SK-N-SH (cell line): ENCODE data around the gene SHISA5.

Experiments used
- CHD2 ChIP-seq: fragments of 150-350 bp; IDR thresholded peaks from 2 replicates; pipeline ENCODE4 v1.6.1; 2018; ENCODE audit warnings: low read length; ENCODE audit not compliant: partially characterized antibody
- CTCF ChIP-seq: fragments of 200-600 bp; sonication (generic); IDR thresholded peaks from 2 replicates; pipeline ENCODE4 v1.6.1; 2017; ENCODE audit warnings: antibody characterized with exemption, mild to moderate bottlenecking, moderate library complexity
- EP300 ChIP-seq, 2 experiments: IDR thresholded peaks; 2 replicates each; pipeline versions ENCODE4 v1.4.0 to v1.6.1; 2012; ENCODE audit warnings: borderline replicate concordance in 1 of 2, low read depth in 1 of 2, low read length in 1 of 2
- EZH2phosphoT487 ChIP-seq: fragments of 200-600 bp; sonication (generic); IDR thresholded peaks from 2 replicates; pipeline ENCODE4 v1.6.1; 2017; ENCODE audit warnings: low read depth, mixed run types, mild to moderate bottlenecking, antibody characterized with exemption, moderate library complexity, borderline replicate concordance
- GABPA ChIP-seq: IDR thresholded peaks from 2 replicates; pipeline ENCODE4 v1.4.0; 2012; ENCODE audit warnings: low read depth, mild to moderate bottlenecking
- JUND ChIP-seq: IDR thresholded peaks from 2 replicates; pipeline ENCODE4 v1.4.0; 2012
- POLR2AphosphoS5 ChIP-seq: IDR thresholded peaks from 2 replicates; pipeline ENCODE4 v1.6.1; 2012; ENCODE audit warnings: low read depth, low read length
- TEAD4 ChIP-seq: IDR thresholded peaks from 2 replicates; pipeline ENCODE4 v1.4.0; 2012; ENCODE audit warnings: mild to moderate bottlenecking, borderline replicate concordance; ENCODE audit not compliant: insufficient read depth
- TF ChIP-seq, protein P1 (sequence below): IDR thresholded peaks from 2 replicates; pipeline ENCODE4 v1.4.0; 2012; ENCODE audit warnings: low read depth
- TF ChIP-seq, protein P2 (sequence below): fragments of 150-350 bp; IDR thresholded peaks from 2 replicates; pipeline ENCODE4 v1.6.1; 2017; ENCODE audit warnings: antibody characterized with exemption, low read length, low read depth, borderline replicate concordance
- TF ChIP-seq, protein P3 (sequence below): fragments of 150-350 bp; IDR thresholded peaks from 2 replicates; pipeline ENCODE4 v1.6.1; 2016; ENCODE audit warnings: mild to moderate bottlenecking, low read depth, low read length

DNA sequence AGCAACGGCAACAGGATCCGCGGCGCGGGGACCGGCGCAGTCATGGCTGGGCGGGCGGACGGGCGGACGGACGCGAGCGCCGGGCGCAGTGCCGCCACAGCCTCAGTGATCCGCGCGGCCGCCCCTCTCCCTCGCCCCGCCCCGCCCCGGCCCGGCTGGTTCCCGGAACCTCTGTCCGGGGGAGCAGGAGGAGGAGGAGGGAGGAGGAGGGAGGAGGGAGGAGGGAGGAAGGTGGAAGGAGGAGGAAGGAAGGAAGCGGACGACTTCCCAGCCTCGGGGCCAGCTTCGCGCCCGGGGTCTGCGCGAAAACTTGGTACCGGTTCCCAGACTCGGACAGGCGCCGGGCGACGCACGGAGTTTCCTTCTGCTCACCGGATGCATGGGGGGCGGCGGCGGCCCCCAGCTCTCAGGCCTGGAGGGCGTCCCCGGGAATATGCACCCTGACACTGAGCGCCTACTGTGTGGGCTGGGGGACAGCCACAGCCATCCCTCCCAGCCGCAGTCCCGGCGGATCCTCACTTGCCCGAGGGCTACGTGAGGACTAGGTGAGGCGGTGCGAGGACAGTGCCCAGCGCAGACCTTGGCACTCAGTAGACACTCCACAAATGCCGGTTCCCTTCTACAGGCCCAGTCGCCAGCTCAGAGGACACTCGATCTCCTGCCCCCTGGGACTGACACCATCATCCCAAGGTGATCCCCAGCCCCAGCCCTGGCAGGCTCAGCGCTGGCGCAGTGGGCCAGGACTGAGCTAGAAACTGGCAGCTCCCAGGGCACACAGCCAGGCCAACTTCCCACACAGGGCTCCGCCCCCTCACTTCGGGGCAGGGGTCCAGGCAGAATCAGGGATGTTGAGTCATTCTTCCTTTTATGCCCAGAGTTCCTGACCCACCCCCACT is at the start of gene SHISA5:
- TF ChIP-seq EP300 (IDR thresholded peaks at IDR 0.05; ENCODE audit: borderline replicate concordance in 1 of 2, low read depth in 1 of 2, low read length in 1 of 2): no peak
- no peak for TF ChIP-seq CTCF
- TF ChIP-seq CHD2: no peak
- TF ChIP-seq EZH2phosphoT487: no peak
- TF ChIP-seq, protein P1, sequence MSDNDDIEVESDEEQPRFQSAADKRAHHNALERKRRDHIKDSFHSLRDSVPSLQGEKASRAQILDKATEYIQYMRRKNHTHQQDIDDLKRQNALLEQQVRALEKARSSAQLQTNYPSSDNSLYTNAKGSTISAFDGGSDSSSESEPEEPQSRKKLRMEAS: peak; percentile 63; the same call in 1 of the 2 replicates
- no peak for TF ChIP-seq GABPA
- TF ChIP-seq, protein P2, sequence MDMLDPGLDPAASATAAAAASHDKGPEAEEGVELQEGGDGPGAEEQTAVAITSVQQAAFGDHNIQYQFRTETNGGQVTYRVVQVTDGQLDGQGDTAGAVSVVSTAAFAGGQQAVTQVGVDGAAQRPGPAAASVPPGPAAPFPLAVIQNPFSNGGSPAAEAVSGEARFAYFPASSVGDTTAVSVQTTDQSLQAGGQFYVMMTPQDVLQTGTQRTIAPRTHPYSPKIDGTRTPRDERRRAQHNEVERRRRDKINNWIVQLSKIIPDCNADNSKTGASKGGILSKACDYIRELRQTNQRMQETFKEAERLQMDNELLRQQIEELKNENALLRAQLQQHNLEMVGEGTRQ: no peak
- TF ChIP-seq JUND: no peak
- no peak for TF ChIP-seq POLR2AphosphoS5
- TF ChIP-seq TEAD4: no peak
- TF ChIP-seq, protein P3, sequence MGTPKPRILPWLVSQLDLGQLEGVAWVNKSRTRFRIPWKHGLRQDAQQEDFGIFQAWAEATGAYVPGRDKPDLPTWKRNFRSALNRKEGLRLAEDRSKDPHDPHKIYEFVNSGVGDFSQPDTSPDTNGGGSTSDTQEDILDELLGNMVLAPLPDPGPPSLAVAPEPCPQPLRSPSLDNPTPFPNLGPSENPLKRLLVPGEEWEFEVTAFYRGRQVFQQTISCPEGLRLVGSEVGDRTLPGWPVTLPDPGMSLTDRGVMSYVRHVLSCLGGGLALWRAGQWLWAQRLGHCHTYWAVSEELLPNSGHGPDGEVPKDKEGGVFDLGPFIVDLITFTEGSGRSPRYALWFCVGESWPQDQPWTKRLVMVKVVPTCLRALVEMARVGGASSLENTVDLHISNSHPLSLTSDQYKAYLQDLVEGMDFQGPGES: no peak
